ENCODE measurements around the gene SLAMF1. TPM values are rescaled to one million over a fixed set of nuclear protein-coding genes. Genes with fewer than 3 reads are reported as not detected.

Gene SLAMF1
- total and polyA plus RNA-seq, 2 experiments from 2014 or later = not detected

GRCh38 chr1:160644399-160644798 lies 2.4 kb downstream of the SLAMF1 start (continued):
- TF ChIP-seq STAT1 (IDR thresholded peaks at IDR 0.05; ENCODE audit: unreplicated experiment) (no peak), CREB1 (CRISPR knock-in tag; IDR thresholded peaks at IDR 0.05; ENCODE audit: low read depth) (no peak), CTCF (conservative IDR thresholded peaks at IDR 0.05; ENCODE audit: low read depth in 2 of 2) (no peak), POLR2AphosphoS5 (IDR thresholded peaks at IDR 0.05; ENCODE audit: low read depth) (no peak), ZNF331 (CRISPR knock-in tag; IDR thresholded peaks at IDR 0.05; ENCODE audit: low read depth) (no peak)

DNA sequence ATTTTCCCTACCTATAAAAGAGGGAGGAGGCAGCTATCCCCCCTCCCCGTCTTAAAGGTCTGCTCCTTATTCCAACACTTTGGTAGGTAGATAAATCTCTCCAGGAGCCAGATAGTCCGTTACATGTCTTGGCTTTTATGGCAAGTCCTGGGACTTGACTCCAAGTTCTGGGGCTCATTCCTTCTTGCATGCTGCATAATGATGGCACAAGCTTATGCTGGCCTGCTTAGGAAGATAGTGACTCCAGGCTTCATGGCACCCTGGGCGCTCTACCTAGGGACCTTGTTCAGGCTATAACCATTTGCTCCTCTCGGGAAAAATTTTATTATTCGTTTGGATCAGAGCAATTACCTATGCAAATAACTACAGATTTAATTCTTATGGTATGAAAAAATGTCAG lies 3.7 kb downstream of the SLAMF1 start:
- Histone ChIP-seq H3K79me2 (replicated peaks; ENCODE audit: insufficient read depth) (no peaks in the 10 kb centered on the region), H2AFZ (no peak overlapping the region), H3K9me2 (ENCODE audit: insufficient read depth) (peaks cover 5% of the 10 kb centered on the region; the same call in 1 of the 2 replicates), H4K20me1 (replicated peaks; ENCODE audit: insufficient read depth) (no peaks in the 10 kb centered on the region), H3F3A (replicated peaks; ENCODE audit: low read depth) (no peaks in the 10 kb centered on the region), H3K4me2 (no peak overlapping the region), H3K4me1 (ENCODE audit: insufficient read depth) (no peaks in the 10 kb centered on the region), H3K27ac (ENCODE audit: low read depth) (no peak overlapping the region), H3K36me3 (ENCODE audit: insufficient read depth) (no peaks in the 10 kb centered on the region), H3K27me3 (ENCODE audit: insufficient read depth) (no peaks in the 10 kb centered on the region), H3K4me3 (no peak overlapping the region)
- H3K27me3 Mint-ChIP-seq (ENCODE audit: insufficient read depth, low read depth, poor library complexity) = peaks cover 6% of the 10 kb centered on the region
- ATAC-seq = no peak
- peaks cover 7% of the 10 kb centered on the region for H3K4me1 Mint-ChIP-seq
- no peak for DNase-seq (ENCODE audit: low spot score)
- H3K27ac Mint-ChIP-seq = no peak overlapping the region
- no peaks in the 10 kb centered on the region for H3K9me3 Mint-ChIP-seq
- no peak overlapping the region for H3K4me3 Mint-ChIP-seq
- H3K36me3 Mint-ChIP-seq (ENCODE audit: low read depth) = no peaks in the 10 kb centered on the region
- TF ChIP-seq NANOG (IDR thresholded peaks at IDR 0.05; ENCODE audit: borderline replicate concordance) (no peak), EZH2 (IDR thresholded peaks at IDR 0.05; ENCODE audit: low read depth, unreplicated experiment) (no peak), CREB1 (CRISPR knock-in tag; IDR thresholded peaks at IDR 0.05; ENCODE audit: low read depth) (no peak), ZNF114 (CRISPR knock-in tag; IDR thresholded peaks at IDR 0.05) (no peak), JUNB (IDR thresholded peaks at IDR 0.05; ENCODE audit: unreplicated experiment) (no peak), POLR2AphosphoS5 (IDR thresholded peaks at IDR 0.05; ENCODE audit: low read depth) (no peak), EZH2phosphoT487 (IDR thresholded peaks at IDR 0.05; ENCODE audit: unreplicated experiment) (no peak), STAT1 (IDR thresholded peaks at IDR 0.05; ENCODE audit: unreplicated experiment) (no peak), ZNF331 (CRISPR knock-in tag; IDR thresholded peaks at IDR 0.05; ENCODE audit: low read depth) (no peak)
- TF ChIP-seq, protein P1, sequence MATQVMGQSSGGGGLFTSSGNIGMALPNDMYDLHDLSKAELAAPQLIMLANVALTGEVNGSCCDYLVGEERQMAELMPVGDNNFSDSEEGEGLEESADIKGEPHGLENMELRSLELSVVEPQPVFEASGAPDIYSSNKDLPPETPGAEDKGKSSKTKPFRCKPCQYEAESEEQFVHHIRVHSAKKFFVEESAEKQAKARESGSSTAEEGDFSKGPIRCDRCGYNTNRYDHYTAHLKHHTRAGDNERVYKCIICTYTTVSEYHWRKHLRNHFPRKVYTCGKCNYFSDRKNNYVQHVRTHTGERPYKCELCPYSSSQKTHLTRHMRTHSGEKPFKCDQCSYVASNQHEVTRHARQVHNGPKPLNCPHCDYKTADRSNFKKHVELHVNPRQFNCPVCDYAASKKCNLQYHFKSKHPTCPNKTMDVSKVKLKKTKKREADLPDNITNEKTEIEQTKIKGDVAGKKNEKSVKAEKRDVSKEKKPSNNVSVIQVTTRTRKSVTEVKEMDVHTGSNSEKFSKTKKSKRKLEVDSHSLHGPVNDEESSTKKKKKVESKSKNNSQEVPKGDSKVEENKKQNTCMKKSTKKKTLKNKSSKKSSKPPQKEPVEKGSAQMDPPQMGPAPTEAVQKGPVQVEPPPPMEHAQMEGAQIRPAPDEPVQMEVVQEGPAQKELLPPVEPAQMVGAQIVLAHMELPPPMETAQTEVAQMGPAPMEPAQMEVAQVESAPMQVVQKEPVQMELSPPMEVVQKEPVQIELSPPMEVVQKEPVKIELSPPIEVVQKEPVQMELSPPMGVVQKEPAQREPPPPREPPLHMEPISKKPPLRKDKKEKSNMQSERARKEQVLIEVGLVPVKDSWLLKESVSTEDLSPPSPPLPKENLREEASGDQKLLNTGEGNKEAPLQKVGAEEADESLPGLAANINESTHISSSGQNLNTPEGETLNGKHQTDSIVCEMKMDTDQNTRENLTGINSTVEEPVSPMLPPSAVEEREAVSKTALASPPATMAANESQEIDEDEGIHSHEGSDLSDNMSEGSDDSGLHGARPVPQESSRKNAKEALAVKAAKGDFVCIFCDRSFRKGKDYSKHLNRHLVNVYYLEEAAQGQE (IDR thresholded peaks at IDR 0.05; ENCODE audit: unreplicated experiment) = no peak
- TF ChIP-seq, protein P2, sequence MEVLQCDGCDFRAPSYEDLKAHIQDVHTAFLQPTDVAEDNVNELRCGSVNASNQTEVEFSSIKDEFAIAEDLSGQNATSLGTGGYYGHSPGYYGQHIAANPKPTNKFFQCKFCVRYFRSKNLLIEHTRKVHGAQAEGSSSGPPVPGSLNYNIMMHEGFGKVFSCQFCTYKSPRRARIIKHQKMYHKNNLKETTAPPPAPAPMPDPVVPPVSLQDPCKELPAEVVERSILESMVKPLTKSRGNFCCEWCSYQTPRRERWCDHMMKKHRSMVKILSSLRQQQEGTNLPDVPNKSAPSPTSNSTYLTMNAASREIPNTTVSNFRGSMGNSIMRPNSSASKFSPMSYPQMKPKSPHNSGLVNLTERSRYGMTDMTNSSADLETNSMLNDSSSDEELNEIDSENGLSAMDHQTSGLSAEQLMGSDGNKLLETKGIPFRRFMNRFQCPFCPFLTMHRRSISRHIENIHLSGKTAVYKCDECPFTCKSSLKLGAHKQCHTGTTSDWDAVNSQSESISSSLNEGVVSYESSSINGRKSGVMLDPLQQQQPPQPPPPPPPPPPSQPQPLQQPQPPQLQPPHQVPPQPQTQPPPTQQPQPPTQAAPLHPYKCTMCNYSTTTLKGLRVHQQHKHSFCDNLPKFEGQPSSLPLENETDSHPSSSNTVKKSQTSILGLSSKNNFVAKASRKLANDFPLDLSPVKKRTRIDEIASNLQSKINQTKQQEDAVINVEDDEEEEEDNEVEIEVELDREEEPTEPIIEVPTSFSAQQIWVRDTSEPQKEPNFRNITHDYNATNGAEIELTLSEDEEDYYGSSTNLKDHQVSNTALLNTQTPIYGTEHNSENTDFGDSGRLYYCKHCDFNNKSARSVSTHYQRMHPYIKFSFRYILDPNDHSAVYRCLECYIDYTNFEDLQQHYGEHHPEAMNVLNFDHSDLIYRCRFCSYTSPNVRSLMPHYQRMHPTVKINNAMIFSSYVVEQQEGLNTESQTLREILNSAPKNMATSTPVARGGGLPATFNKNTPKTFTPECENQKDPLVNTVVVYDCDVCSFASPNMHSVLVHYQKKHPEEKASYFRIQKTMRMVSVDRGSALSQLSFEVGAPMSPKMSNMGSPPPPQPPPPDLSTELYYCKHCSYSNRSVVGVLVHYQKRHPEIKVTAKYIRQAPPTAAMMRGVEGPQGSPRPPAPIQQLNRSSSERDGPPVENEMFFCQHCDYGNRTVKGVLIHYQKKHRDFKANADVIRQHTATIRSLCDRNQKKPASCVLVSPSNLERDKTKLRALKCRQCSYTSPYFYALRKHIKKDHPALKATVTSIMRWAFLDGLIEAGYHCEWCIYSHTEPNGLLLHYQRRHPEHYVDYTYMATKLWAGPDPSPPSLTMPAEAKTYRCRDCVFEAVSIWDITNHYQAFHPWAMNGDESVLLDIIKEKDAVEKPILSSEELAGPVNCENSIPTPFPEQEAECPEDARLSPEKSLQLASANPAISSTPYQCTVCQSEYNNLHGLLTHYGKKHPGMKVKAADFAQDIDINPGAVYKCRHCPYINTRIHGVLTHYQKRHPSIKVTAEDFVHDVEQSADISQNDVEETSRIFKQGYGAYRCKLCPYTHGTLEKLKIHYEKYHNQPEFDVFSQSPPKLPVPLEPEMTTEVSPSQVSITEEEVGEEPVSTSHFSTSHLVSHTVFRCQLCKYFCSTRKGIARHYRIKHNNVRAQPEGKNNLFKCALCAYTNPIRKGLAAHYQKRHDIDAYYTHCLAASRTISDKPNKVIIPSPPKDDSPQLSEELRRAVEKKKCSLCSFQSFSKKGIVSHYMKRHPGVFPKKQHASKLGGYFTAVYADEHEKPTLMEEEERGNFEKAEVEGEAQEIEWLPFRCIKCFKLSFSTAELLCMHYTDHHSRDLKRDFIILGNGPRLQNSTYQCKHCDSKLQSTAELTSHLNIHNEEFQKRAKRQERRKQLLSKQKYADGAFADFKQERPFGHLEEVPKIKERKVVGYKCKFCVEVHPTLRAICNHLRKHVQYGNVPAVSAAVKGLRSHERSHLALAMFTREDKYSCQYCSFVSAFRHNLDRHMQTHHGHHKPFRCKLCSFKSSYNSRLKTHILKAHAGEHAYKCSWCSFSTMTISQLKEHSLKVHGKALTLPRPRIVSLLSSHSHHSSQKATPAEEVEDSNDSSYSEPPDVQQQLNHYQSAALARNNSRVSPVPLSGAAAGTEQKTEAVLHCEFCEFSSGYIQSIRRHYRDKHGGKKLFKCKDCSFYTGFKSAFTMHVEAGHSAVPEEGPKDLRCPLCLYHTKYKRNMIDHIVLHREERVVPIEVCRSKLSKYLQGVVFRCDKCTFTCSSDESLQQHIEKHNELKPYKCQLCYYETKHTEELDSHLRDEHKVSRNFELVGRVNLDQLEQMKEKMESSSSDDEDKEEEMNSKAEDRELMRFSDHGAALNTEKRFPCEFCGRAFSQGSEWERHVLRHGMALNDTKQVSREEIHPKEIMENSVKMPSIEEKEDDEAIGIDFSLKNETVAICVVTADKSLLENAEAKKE (CRISPR knock-in tag; IDR thresholded peaks at IDR 0.05) = no peak
- TF ChIP-seq, protein P3, sequence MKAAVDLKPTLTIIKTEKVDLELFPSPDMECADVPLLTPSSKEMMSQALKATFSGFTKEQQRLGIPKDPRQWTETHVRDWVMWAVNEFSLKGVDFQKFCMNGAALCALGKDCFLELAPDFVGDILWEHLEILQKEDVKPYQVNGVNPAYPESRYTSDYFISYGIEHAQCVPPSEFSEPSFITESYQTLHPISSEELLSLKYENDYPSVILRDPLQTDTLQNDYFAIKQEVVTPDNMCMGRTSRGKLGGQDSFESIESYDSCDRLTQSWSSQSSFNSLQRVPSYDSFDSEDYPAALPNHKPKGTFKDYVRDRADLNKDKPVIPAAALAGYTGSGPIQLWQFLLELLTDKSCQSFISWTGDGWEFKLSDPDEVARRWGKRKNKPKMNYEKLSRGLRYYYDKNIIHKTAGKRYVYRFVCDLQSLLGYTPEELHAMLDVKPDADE (IDR thresholded peaks at IDR 0.05) = no peak

Measured in GM23338 (cell line).